ENCODE measurements around the gene CYB561D1. TPM values are rescaled to one million over a fixed set of nuclear protein-coding genes. Genes with fewer than 3 reads are reported as not detected.

CYB561D1 gene
- total and polyA plus RNA-seq, 10 of the 15 experiments (the other 5 are each of a cell fraction or from before 2014, with no cell fraction given), result 0.68 to 9.0 (median 3.3) TPM

DNA sequence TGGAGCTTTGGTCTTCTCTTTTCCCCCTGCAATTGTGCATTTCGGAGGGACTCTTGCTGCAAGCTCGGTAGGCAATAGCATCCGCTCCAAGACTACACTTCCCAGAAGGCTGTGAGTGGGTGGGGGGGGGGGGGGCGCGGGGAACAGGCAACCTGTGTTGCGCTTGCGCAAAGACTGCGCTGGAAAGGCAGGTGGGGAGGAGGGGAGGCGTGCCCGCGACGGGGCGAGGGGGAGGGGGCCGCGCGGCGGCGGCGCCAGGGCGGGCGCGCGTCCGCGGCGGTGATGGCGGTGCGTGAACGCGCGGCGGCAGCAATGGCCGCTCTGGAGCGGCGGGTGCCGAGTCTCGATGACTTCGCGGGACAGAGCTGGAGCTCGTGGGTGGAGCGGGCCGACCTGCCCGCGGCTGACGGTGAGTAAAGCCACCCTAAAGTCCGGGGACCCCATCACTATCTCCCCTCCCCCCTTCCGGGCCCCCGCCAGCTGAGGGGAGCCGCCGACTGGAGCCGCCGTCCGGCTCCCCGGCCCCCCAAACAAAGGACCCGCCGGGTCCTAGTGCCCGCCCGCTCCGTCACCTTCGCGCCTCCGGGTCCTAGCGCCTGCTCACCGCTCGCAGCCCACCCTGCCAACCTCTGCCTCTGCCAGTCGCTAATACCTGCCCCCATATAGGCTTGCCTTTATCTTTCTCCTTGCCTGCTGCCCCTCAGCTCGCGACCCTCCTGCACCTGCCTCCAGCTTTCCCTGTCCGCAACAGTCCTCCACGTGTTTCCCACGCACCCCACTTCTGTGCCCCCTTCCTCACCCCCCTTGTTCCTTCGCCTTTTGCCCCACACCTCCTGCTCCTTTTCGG, 10.0 kb upstream of the CYB561D1 start, which contains the start of gene ATXN7L2 (continued):
- TF ChIP-seq, protein P1, sequence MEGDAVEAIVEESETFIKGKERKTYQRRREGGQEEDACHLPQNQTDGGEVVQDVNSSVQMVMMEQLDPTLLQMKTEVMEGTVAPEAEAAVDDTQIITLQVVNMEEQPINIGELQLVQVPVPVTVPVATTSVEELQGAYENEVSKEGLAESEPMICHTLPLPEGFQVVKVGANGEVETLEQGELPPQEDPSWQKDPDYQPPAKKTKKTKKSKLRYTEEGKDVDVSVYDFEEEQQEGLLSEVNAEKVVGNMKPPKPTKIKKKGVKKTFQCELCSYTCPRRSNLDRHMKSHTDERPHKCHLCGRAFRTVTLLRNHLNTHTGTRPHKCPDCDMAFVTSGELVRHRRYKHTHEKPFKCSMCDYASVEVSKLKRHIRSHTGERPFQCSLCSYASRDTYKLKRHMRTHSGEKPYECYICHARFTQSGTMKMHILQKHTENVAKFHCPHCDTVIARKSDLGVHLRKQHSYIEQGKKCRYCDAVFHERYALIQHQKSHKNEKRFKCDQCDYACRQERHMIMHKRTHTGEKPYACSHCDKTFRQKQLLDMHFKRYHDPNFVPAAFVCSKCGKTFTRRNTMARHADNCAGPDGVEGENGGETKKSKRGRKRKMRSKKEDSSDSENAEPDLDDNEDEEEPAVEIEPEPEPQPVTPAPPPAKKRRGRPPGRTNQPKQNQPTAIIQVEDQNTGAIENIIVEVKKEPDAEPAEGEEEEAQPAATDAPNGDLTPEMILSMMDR (IDR thresholded peaks at IDR 0.05 in 2 of 3, conservative IDR thresholded peaks at IDR 0.05 in 1 of 3; ENCODE audit: control insufficient read depth in 2 of 3, extremely low read depth in 1 of 3, insufficient read depth in 1 of 3, low read depth in 3 of 3, low read length in 3 of 3), result no peak; a peak in 1 of 6 replicates
- TF ChIP-seq, protein P2, sequence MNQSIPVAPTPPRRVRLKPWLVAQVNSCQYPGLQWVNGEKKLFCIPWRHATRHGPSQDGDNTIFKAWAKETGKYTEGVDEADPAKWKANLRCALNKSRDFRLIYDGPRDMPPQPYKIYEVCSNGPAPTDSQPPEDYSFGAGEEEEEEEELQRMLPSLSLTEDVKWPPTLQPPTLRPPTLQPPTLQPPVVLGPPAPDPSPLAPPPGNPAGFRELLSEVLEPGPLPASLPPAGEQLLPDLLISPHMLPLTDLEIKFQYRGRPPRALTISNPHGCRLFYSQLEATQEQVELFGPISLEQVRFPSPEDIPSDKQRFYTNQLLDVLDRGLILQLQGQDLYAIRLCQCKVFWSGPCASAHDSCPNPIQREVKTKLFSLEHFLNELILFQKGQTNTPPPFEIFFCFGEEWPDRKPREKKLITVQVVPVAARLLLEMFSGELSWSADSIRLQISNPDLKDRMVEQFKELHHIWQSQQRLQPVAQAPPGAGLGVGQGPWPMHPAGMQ (IDR thresholded peaks at IDR 0.05; ENCODE audit: borderline replicate concordance), result no peak
- TF ChIP-seq CBX3 (IDR thresholded peaks at IDR 0.05; ENCODE audit: borderline replicate concordance, low read depth) (no peak), CREM (IDR thresholded peaks at IDR 0.05; ENCODE audit: low read depth) (peak; percentile 93), MEF2A (IDR thresholded peaks at IDR 0.05; ENCODE audit: insufficient read depth, low read depth, low read length) (0 out of 2 replicates have a peak, but pooled peaks have one; percentile 3), FOXM1 (IDR thresholded peaks at IDR 0.05; ENCODE audit: low read depth, low read length) (no peak), WRNIP1 (IDR thresholded peaks at IDR 0.05; ENCODE audit: borderline replicate concordance, low read depth, low read length) (no peak), ASH2L (IDR thresholded peaks at IDR 0.05; ENCODE audit: borderline replicate concordance, low read depth) (peak; percentile 59; the same call in 1 of the 2 replicates), GATAD2B (conservative IDR thresholded peaks at IDR 0.05; ENCODE audit: low read depth) (peak; percentile 71), PAX5 (IDR thresholded peaks at IDR 0.05; ENCODE audit: borderline replicate concordance, low read depth, low read length) (no peak; the same call in 1 of the 2 replicates), ATF7 (IDR thresholded peaks at IDR 0.05; ENCODE audit: low read depth) (peak; percentile 51), FOS (IDR thresholded peaks at IDR 0.05; ENCODE audit: borderline replicate concordance, extremely low read depth, insufficient read length) (no peak), MYB (IDR thresholded peaks at IDR 0.05; ENCODE audit: borderline replicate concordance, low read depth, low read length) (no peak), RFX5 (IDR thresholded peaks at IDR 0.05; ENCODE audit: low read depth, low read length) (no peak), ZBED1 (IDR thresholded peaks at IDR 0.05; ENCODE audit: borderline replicate concordance) (0 out of 2 replicates have a peak, but pooled peaks have one; percentile 17), CHD1 (IDR thresholded peaks at IDR 0.05; ENCODE audit: low read depth, low read length) (no peak), SIN3A (IDR thresholded peaks at IDR 0.05; ENCODE audit: low read depth, low read length) (peak; percentile 75), EED (IDR thresholded peaks at IDR 0.05; ENCODE audit: low read depth) (no peak), CEBPB (IDR thresholded peaks at IDR 0.05; ENCODE audit: borderline replicate concordance in 1 of 2, low read depth in 2 of 2, low read length in 2 of 2) (no peak), BACH1 (IDR thresholded peaks at IDR 0.05; ENCODE audit: borderline replicate concordance) (peak; percentile 76; the same call in 1 of the 2 replicates), ZNF622 (IDR thresholded peaks at IDR 0.05) (no peak), YY1 (IDR thresholded peaks at IDR 0.05; ENCODE audit: low read depth, low read length) (peak; percentile 98), BMI1 (IDR thresholded peaks at IDR 0.05; ENCODE audit: borderline replicate concordance) (no peak), MYC (IDR thresholded peaks at IDR 0.05; ENCODE audit: insufficient read depth, insufficient read length, insufficient replicate concordance, low read length, severe bottlenecking) (peak; percentile 83), ZZZ3 (IDR thresholded peaks at IDR 0.05; ENCODE audit: control insufficient read depth, insufficient read length, low read depth) (peak; percentile 57), MXI1 (IDR thresholded peaks at IDR 0.05; ENCODE audit: low read depth, low read length) (peak; percentile 56)
